ENCODE measurements around the gene GJB4.
A peak's percentile ranks its signal among the peaks of the same experiment; 100 is the strongest.
"Not testable (repeated sequence)": the region's sequence is repeated elsewhere in the genome, so short reads cannot be mapped to it uniquely, and the experiment has no call there.

The GJB4 gene

DNA sequence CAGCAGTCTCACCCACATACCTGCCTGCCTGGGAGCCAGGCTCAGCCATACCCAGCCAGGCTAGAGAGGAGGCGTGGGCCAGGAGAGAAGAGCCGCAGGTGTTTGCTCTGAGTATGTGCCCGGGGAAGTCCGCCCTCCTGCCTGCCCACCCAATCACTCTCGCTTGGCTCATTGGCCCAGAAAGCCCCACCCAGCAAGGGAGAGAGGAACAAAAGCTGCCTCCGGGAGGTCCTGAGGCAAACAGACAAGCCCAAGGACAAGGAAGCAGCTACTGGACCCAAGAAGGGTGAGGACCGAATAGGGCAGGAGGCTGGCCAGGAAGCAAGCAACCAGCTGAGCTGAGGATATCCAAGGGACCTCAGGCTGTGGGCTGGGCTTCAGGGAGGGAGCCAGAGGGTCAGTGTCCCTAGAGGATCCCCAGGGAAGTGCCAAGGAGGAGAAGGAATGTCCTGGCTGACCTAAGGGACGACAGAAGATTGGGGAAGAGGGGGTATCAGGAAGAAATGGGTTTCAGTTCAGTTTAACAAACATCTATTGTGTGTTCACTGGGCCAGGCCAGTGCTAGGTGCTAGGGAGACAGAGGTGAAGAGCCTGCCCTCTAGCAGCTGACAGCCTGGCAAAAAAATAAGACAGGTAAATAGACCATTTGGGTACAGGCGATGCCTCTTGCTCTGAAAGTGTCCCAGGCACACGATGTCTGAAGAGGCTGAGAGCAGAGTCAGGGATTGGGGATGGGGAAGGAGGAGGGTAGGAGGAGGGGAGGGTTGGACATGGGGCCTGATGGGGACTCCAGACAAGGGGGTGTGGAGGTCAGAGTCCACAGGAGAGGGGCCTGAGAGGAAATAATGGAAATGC, at the start of gene GJB4:
Gene GJB4 (plus strand): TSS at position 238 of the 855 bp plus-strand sequence. CDS start 1,515 bp downstream, outside the sequence.
- DNase-seq (ENCODE audit: low spot score): no peak

DNA sequence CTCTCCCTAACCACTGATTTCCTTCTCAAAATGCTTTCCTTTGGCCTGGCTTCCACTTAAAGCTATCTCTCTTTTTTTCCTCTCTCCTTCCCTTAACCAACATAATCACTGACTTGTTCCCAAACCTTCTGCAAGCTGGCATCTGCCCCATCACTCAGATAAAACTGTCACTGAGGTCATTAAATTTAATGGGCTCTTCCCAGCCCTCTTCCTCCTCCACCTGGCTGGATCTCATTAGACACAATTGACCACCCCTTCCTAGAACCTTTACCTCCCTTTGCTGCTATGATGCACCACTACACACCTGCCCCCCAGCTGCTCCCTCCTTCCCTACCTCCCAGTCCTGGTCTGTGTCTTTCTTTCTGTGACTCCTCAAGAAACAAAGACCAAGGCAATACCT, 48.7 kb upstream of the GJB4 start:
- no peak for DNase-seq (ENCODE audit: low spot score)

DNA sequence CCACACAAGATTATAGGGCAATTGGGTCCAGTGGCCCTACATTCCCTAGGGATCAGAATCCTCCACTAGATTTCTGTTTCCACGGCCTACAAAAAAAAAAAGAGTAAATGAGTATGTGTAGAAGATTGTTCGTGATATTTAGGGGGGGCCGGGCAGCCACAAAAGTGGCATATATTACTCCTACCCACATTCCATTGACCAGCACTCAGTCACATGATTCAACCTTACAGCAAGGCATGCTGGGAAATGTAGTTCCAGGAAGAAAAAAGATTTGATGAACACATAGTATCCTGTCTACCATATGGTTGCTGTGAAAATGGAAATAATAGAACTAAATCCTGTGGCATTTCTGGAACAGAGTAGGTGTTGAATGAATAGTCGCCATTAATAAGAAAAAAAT, 48.1 kb upstream of the GJB4 start:
- peak; percentile 3 for DNase-seq (ENCODE audit: low spot score)

DNA sequence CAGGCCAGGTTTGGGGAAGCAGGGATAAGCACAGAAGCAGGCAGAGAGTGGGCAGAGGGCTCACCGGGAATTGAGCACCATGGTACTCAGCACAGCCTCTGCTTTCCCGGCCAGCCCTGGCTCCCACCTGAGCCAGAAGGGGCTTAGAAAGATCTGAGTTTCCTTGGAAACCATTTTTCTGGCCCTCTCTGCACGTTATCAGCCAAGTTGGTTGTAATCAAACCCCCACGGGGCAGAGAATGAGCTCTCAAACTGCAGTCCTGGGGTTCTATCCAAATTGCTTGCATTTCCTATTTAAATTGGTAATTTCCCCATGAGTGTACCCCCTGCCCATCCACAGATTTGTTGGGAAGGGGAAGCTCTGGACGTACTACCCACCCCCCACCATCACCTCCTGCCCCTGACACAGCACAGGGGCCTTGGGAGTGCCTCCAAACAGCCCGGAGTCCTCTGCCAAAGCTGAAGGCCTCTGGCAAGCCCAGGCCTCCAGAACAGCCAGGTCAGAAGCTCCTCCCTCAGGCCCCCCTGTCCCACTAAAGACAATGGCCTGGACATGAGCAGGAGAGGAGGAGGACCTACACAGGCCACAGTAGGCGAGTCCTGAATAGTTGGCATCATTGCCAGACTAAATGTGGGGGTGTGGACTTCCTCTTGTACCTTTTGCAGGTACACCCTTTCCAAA, 47.4 kb upstream of the GJB4 start:
- no peak for DNase-seq (ENCODE audit: low spot score)

DNA sequence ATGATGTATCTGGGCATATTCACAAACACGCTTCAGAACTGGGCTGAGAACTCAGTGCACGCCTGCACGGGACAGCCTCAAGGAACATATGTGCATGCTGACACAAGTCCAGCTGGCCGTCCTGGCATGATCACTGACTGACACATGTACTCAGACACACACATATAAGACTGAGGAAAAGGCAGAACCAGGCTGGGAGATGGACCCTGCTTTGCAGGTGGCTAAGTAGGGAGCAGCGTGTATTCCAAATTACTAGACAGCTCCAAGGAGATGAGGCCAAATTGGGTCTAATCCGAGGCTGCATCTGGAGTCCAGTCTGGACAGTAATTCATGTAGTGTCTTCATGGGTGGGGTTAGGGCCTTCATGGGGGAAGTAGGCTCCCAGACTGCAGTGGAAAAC, 46.1 kb upstream of the GJB4 start:
- no peak for DNase-seq (ENCODE audit: low spot score)

DNA sequence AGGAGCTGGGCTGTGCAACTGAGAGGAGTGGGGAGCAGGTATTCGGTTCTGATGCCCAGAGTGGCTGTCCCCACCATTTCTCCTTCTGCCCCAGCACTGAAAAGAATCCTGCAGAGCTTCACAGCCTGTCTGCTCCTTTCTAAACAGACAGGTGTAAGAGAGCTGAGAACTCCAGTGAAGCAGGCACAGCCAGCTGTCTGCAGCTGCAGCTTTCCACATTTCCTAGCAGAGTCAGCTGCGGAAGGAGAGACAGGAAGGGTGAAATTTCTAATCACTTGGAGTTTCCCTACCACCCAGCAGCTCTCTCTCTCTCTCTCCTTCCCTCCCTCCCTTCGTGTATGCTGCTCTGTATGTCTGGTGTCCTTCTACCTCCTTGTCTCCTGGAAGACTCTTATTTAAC, 45.2 kb upstream of the GJB4 start:
- DNase-seq (ENCODE audit: low spot score): no peak

DNA sequence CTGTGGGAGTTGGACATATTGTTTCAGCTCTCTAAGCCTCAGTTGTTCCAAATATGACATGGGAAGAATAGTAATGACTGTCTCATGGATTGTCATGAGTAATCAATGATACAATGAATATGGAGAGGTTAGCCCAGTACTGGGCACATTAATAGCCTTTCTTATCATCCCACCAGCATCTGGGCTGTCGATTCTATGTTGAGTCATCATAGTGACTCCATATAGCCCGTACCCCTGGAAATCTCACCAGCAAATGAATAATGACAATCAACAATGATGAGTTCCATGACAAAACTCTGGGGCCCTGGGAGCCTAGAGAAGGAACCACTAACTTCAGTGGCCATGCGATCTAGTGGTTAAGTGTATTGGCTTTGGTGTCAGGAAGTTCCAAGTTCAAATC, 44.4 kb upstream of the GJB4 start:
- DNase-seq (ENCODE audit: low spot score): no peak

DNA sequence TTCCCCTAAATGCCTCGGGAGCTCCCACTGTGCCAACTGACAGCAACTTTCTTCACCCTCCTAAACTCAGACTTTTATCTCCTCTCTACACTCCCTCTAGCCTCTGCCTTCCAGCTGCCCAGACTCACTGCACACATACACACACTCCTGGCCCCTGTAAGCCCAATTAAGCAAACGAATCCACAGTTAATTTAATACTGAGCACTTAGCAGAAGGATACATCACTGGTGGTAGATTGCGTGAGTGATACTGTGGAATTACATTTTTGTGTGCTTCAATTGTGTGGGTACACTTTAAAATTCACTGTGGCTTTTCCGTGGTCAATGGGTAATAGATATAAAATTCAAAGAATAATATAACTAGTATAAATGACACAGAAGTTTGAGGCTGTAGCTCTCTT, 38.3 kb upstream of the GJB4 start:
- DNase-seq (ENCODE audit: low spot score): no peak

DNA sequence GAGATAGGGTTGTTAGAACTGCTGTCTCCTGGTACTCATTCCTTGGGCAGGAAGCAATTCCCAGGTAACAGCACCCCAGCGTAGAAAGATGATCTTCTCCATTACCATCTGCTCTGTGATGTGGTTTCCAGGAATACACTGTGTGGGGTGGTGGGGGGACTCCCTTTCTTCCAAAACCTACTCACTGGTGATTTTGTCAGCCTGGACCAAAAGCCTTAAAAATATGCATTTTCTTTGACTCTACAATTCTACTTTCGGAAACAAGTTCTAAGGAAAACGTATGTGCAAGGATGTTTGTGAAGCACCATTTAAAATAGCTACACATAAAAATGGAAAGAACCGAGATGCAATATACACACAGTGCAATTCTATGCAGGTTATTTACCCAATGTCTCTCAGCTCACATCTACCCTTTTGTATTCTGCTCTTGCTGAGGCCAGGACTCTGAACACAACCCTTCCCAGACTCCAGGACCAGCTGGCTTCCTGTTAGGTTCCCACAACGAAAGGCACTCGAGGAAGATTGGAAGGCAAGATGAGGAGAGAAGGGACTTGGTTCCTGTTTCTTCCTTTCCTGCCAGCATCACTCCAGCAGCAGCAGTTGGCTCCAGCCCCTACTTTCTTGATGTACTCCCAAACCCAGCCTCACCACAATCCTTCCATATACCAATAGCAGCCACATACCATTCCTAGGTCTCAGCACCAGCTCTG, 37.7 kb upstream of the GJB4 start:
- no peak for DNase-seq (ENCODE audit: low spot score)

DNA sequence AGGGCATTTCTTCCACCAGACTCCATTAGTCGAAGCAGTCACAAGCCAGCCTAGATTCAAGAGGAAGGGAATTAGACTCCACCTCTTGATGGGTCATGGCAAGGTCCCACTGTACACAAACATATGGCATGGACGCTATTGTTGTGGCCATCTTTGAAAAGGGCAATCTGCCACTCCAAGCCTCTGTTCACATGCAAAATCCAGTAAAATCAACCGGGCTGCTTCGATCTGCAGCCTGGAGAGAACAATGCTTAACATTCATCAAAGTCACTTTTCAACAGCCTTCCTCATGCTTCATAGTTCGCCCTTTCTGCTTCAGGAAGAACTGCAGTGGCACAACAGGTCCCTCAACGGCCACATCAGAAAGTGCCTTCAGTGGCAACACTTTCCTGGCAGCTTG, 32.7 kb upstream of the GJB4 start:
- no peak for DNase-seq (ENCODE audit: low spot score)

DNA sequence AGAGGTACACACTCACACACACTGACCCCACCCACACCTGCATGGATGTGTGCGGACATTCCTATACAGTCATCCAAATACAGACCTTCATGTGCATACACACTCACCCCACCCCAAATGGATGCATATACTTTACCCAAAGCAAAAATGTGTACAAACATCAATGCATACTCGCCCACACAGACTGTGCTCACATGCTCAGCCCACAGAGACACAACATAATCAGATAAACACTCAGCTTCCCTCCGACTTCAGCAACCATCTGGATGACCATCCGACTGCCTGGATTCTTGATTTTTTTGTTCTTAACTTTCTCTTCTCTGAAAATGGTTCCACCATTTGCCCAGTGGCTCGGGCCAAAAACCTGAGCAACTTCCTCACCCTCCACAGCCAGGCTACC, 29.1 kb upstream of the GJB4 start:
- no peak for DNase-seq (ENCODE audit: low spot score)

DNA sequence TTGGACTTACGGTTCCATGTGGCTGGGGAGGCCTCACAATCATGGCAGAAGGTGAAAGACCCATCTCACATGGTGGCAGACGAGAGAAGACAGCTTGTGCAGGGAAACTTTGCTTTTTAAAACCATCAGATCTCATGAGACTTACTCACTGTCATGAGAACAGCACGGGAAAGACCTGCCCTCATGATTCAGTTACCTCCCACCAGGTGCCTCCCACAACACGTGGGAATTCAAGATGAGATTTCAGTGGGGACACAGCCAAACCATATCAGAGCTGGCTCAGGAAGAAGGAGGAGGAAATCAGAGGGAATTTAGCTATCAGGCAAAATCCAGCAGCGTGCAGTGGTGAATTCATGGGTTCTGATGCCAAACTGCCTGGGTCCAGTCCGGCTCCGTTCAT, 26.7 kb upstream of the GJB4 start:
- DNase-seq (ENCODE audit: low spot score): not testable (repeated sequence)

DNA sequence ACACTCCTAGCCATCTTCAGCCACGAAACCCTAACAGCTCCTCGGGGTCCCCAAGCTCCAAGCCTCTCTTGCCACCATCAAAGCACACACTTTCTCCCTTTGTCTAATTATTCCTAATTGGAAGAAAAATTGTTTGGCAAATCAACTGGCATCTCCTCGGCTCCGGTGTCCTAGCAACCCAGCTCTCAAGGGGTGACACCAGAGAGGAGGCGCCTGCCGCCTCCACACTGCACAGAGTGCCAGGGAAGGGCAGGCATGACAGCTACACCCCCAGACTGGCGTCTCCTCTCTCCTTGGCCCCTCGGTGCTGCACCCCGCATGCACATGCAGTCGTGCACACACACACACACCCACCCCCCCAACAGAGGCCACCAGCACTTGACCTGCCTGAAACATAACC, 22.8 kb upstream of the GJB4 start:
- no peak for DNase-seq (ENCODE audit: low spot score)

DNA sequence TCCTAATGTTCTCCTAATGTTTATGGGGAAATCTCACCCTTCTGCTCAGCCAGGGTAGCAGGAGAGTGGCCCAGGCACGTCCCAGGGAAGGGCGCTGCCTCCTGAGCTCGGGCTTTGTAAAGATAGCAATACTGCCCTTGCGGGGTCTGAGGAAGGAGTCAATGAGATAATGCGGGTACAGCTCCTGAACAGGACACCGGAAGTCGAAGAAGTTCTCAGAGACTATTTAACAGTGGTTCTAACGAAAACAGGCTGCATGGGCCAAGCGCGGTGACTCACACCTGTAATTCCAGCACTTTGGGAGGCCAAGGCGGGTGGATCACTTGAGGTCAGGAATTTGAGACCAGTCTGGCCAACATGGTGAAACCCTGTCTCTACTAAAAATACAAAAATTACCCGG, 22.3 kb upstream of the GJB4 start:
- DNase-seq (ENCODE audit: low spot score): not testable (repeated sequence)

DNA sequence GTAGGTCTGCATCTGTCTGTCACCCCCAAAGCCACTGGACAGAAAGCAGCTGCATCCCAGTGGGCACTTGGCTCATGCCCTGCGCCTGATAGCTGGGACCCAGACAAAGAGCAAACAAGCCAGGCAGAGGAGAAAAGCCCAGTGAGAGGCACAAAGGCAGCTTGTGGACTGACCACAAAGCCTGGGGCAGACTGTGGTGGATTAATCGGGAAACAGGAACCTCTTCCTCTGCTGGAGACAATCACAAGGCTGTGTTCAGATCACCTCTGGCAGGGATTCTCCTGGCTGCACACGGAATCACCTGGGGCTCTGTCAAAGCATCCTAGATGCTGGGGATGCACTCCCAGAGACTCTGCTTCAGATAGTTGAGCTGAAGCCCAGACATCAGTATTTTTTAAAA, 19.9 kb upstream of the GJB4 start:
- no peak for DNase-seq (ENCODE audit: low spot score)

DNA sequence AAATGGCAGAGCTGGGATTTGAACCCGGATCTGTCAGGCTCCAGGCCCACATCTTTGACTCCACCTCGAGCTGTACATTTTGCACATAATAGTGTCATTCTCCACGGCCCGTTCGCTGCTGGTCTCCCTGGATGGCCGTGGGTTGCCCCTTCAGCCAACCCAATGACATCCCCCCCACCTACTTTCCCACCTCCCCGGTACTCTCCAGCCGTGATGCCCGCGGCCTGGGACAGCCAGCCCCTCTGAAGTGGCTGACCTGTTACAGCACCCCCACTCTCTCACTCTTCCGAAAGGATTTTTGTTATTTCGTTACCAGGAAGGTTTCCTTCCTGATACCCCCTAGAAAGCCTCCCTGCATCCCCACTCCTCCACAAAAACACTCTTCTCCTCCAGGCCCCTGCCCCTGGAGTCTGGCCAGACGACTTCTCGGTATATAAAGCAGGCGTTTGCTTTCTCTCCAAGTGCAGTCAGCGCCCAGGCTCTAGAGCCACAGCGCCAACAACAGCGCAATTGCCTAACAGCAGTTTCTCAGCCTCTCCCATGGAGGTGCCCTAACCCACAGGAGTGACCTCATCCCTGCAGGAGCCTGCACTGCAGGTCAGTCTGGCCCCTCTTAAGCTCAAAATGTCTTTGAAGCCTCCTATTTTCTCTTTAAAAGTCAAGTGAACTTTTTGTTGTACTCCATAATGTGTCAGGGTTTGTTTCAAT, 19.2 kb upstream of the GJB4 start:
- DNase-seq (ENCODE audit: low spot score): no peak

DNA sequence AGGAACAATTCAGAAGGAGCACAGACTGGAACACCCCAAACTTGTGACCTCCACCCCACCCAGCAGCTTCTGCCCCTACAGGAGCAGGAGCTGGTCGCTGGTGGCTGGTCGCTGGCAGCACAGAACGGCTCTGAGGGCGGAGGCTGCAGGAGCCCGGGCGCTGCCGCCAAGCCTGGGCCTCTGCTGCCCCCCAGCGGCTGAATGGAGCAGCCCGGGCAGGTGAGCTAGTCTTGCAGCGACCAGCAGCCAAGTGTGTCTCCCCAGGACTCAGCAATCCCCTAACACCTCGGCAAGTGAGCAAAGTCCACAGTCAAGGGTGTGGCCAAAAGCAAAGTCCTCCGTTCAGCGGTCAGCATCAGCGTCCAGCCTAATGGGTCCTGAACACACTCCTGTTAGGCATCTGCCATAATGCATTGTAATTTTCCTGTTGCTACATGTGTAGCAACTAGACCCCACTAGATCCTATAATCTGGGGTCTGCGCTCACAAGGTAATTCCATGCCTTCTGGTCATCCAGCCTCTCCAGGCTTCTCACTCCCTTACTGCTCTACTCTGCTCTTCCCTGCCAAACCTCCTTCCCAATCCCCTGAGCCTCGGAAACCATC, 16.8 kb upstream of the GJB4 start:
- DNase-seq (ENCODE audit: low spot score): peak; percentile 70

DNA sequence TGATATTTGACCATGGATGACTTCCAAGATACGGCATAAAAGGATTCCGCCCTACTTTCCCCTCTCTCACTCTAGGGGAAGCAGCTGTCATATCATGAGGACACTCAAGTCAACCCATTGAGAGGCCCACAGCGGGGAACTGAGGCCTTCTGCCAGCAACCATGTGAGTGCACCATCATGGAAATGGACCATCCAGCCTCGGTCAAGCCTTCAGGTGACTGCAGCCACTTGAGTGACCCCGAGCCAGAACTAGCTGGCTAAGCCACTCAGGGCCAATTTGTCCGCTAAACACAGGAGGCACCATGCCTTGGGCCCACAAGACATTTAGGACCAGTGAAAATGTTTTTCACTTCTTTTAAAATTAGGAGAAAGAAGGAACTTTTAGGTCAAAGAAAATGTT, 15.8 kb upstream of the GJB4 start:
- DNase-seq (ENCODE audit: low spot score): no peak

DNA sequence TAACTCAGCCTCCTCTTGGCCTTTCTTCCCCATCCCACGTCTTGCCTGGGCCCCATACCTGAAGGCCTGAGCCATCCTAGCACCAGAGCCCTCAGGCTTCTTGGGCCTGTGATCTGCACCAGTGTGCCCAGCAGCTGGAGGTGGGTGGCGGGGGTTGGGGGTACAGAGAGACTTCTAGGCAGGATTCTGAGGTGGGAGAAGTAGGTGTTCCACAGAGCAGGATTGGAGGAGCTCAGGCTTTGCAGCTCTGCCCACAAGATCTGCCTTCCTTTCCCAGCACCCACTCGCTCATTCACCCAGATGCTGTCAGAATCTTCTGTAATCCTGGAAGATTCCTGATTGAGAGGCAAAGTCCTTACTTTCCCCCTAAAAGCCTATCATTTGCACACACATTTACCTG, 14.7 kb upstream of the GJB4 start:
- no peak for DNase-seq (ENCODE audit: low spot score)

DNA sequence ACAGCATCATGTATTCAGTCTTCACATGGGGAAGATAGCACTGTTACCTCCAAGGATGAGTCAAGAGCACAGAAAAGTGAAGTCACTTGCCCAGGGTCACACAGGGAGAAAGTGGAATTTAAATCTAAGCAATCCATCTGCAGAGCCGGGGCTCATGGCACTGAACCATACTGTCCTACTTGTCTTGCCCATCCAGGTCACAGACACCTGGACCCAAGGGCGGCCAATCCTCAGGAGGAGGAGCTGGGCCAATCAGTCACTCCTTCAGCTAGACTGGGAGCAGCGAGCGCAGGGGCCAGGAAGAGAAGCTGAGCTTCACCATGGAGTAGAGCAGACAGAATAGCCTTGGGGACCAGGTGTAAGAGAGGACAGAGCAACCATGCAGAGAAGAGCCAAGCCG, 13.9 kb upstream of the GJB4 start:
- no peak for DNase-seq (ENCODE audit: low spot score)

DNA sequence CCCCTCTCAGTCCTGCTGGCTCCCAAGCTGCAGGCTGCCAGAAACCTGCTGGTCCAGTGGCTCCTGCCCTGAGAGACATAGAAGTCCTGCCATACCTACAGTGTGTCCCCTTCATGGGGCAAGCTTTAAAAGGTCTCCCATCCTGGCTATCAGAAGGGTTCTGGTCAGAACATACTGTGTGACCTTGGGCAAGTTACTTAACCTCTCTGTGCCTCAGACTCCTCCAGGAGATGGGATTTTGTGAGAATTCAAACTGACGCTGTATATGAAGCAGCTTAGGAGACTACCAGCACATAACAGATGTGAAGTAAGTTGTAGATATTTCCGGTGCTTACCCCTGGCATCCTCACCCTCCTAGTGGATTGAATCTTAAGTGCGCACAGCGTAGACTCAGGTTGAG, 13.4 kb upstream of the GJB4 start:
- no peak for DNase-seq (ENCODE audit: low spot score)

All from cerebellar cortex (tissue), 1 donor.